ENCODE data around the gene RFTN1. TPM values are rescaled to one million over a fixed set of nuclear protein-coding genes. Genes with fewer than 3 reads are reported as not detected.

The RFTN1 gene
- total and polyA plus RNA-seq, 10 of the 15 experiments (the other 5 are each of a cell fraction or from before 2014, with no cell fraction given): 20.6 to 213 (median 147) TPM

- CTCF ChIA-PET: interaction anchor here (0.6 kb wide), 2 partner anchors 11 to 31 kb away, joined by 3 read pairs; no protein-coding TSS in a partner anchor
- Histone ChIP-seq H2AFZ (ENCODE audit: control insufficient read depth, low read depth, low read length) (no peak overlapping the region), H3K36me3 (ENCODE audit: control insufficient read depth in 2 of 2, insufficient read depth in 2 of 2, low read length in 1 of 2) (peaks cover 28 to 29% of the 10 kb centered on the region in 2 experiments), H3K4me3 (no peak overlapping the region), H3K4me2 (ENCODE audit: control insufficient read depth, insufficient read depth) (no peak overlapping the region), H4K20me1 (ENCODE audit: control insufficient read depth, insufficient read depth) (no peaks in the 10 kb centered on the region), H3K9ac (ENCODE audit: control insufficient read depth, insufficient read depth, low read length) (no peak overlapping the region), H3K27me3 (replicated peaks in 1 of 2; ENCODE audit: control insufficient read depth in 2 of 2, insufficient read depth in 2 of 2, low read length in 1 of 2) (no peaks in the 10 kb centered on the region), H3K4me1 (ENCODE audit: control insufficient read depth, insufficient read depth, low read length) (peaks cover 28% of the 10 kb centered on the region), H3K79me2 (ENCODE audit: control insufficient read depth, insufficient read depth, low read length) (peaks cover 71% of the 10 kb centered on the region), H3K27ac (ENCODE audit: control insufficient read depth, insufficient read depth) (no peak overlapping the region), H3K9me3 (replicated peaks; ENCODE audit: control insufficient read depth, insufficient read depth, low read length) (peaks cover 11% of the 10 kb centered on the region)
- RAD21 ChIA-PET (ENCODE audit: unreplicated experiment): no interaction called here
- 85% methylated on average over 8 of the region's 8 CpGs for WGBS (ENCODE audit: insufficient coverage, insufficient replicate concordance, low lambda C conversion rate, missing lambda C conversion rate)
- intact Hi-C loops (cut with micrococcal nuclease; ENCODE audit: unreplicated experiment): no loop called here
- in situ Hi-C loops (cut with MboI): no loop called here
- no peak for DNase-seq (ENCODE audit: low read depth, low spot score)
- SMC1A ChIA-PET (ENCODE audit: uncharacterized antibody, unreplicated experiment): interaction anchor here (0.6 to 1.7 kb wide), 2 partner anchors 23 to 165 kb away, joined by 3 to 7 read pairs; no protein-coding TSS in a partner anchor
- ATAC-seq: no peak
- TF ChIP-seq FOS (IDR thresholded peaks at IDR 0.05; ENCODE audit: borderline replicate concordance, extremely low read depth, insufficient read length): no peak
- TF ChIP-seq ZNF622 (IDR thresholded peaks at IDR 0.05): no peak
- TF ChIP-seq BCLAF1 (IDR thresholded peaks at IDR 0.05): no peak
- no peak for TF ChIP-seq EZH2 (IDR thresholded peaks at IDR 0.05; ENCODE audit: borderline replicate concordance, control insufficient read depth, low read depth, low read length)
- no peak for TF ChIP-seq MTA2 (IDR thresholded peaks at IDR 0.05; ENCODE audit: low read depth)
- TF ChIP-seq ZNF24 (IDR thresholded peaks at IDR 0.05): no peak
- TF ChIP-seq SREBF1 (IDR thresholded peaks at IDR 0.05; ENCODE audit: low read length): no peak
- no peak for TF ChIP-seq MEF2A (IDR thresholded peaks at IDR 0.05; ENCODE audit: insufficient read depth, low read depth, low read length)
- no peak for TF ChIP-seq KAT2A (conservative IDR thresholded peaks at IDR 0.05; ENCODE audit: control insufficient read depth, low read depth, low read length)
- no peak for TF ChIP-seq IKZF2 (IDR thresholded peaks at IDR 0.05)
- no peak for TF ChIP-seq PML (IDR thresholded peaks at IDR 0.05; ENCODE audit: low read length)
- no peak for TF ChIP-seq POLR2AphosphoS2 (IDR thresholded peaks at IDR 0.05; ENCODE audit: low read depth, low read length)
- TF ChIP-seq KLF5 (IDR thresholded peaks at IDR 0.05; ENCODE audit: partially characterized antibody): no peak
- no peak for TF ChIP-seq ASH2L (IDR thresholded peaks at IDR 0.05; ENCODE audit: borderline replicate concordance, low read depth)
- BruUV-seq (replicated peaks): no TSS peak
- no peak for FAIRE-seq
- POLR2A ChIA-PET: no interaction called here
These were observed 40.9 kb downstream of the RFTN1 start for GRCh38 chr3:16472593-16472992.
